MM.1S (cell line): ENCODE results near the gene MADD.

ENCODE experiments used
- EZH2 ChIP-seq: fragments of 300-600 bp; sonication (generic); optimal IDR thresholded peaks from 2 replicates; pipeline ENCODE3; 2017; ENCODE audit warnings: low read depth, mild to moderate bottlenecking, antibody characterized with exemption, low read length, mixed read lengths
- EZH2phosphoT487 ChIP-seq: fragments of 300-600 bp; sonication (generic); IDR thresholded peaks from 2 replicates; pipeline ENCODE4 v1.6.1; 2018; ENCODE audit warnings: antibody characterized with exemption, low read length
- TF ChIP-seq, protein P1 (sequence below): fragments of 300-600 bp; sonication (generic); IDR thresholded peaks from 2 replicates; pipeline ENCODE4 v1.5.1; 2016; ENCODE audit warnings: antibody characterized with exemption, low read length, mixed read lengths

- TF ChIP-seq EZH2phosphoT487 (no peak), EZH2 (no peak)
- TF ChIP-seq, protein P1, sequence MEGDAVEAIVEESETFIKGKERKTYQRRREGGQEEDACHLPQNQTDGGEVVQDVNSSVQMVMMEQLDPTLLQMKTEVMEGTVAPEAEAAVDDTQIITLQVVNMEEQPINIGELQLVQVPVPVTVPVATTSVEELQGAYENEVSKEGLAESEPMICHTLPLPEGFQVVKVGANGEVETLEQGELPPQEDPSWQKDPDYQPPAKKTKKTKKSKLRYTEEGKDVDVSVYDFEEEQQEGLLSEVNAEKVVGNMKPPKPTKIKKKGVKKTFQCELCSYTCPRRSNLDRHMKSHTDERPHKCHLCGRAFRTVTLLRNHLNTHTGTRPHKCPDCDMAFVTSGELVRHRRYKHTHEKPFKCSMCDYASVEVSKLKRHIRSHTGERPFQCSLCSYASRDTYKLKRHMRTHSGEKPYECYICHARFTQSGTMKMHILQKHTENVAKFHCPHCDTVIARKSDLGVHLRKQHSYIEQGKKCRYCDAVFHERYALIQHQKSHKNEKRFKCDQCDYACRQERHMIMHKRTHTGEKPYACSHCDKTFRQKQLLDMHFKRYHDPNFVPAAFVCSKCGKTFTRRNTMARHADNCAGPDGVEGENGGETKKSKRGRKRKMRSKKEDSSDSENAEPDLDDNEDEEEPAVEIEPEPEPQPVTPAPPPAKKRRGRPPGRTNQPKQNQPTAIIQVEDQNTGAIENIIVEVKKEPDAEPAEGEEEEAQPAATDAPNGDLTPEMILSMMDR, result no peak
These were observed 109.4 kb downstream of the MADD start for GRCh38 chr11:47379317-47379716.
